ENCODE results near the gene FKBP2. TPM values are rescaled to one million over a fixed set of nuclear protein-coding genes. Genes with fewer than 3 reads are reported as not detected.

The FKBP2 gene
- total and polyA plus RNA-seq, 2 of the 13 experiments (the other 11 are each of a cell fraction or from before 2014, with no cell fraction given): 30.1 to 53.3 TPM

- no peak overlapping the region for H3K4me3 ChIP-seq (replicated peaks in 1 of 3; ENCODE audit: insufficient read depth in 1 of 3, low read depth in 2 of 3, low read length in 3 of 3)
- no peaks in the 10 kb centered on the region for H4K20me1 ChIP-seq (ENCODE audit: insufficient read depth, low read length)
- no TSS peak for BruUV-seq (replicated peaks)
- no peaks in the 10 kb centered on the region for H3K27me3 ChIP-seq (ENCODE audit: control insufficient read depth in 1 of 2, insufficient read depth in 2 of 2, low read length in 2 of 2)
- ChIA-PET CTCF (ENCODE audit: low intra/inter-chr PET ratio, low total read pairs) (no interaction called here), POLR2A (no interaction called here)
- no peaks in the 10 kb centered on the region for H3K9me3 ChIP-seq (ENCODE audit: low read length)
- H3K79me2 ChIP-seq (ENCODE audit: insufficient read depth, low read length): no peaks in the 10 kb centered on the region
- peaks cover 41% of the 10 kb centered on the region for H3K4me1 ChIP-seq (ENCODE audit: insufficient read depth, low read length)
- FAIRE-seq (no peak), DNase-seq (ENCODE audit: low spot score) (no peak), ATAC-seq (no peak)
- peaks cover 0 to 3% of the 10 kb centered on the region in 2 experiments; a peak in 2 of 5 replicates for H3K36me3 ChIP-seq (replicated peaks in 1 of 2; ENCODE audit: control insufficient read depth in 1 of 2, insufficient read depth in 2 of 2, low read length in 2 of 2)
- H3K27ac ChIP-seq (ENCODE audit: extremely low read length, insufficient read depth, low read length): no peak overlapping the region
- WGBS (ENCODE audit: low lambda C conversion rate): 96% methylated on average over 5 of the region's 9 CpGs
- in situ Hi-C loops (cut with HindIII; ENCODE audit: extremely low pct_ligation_motif_present, low pct_unique_long_range_greater_than_20kb) (no loop called here), intact Hi-C loops (cut with micrococcal nuclease; ENCODE audit: unreplicated experiment) (no loop called here)
- TF ChIP-seq HINFP (CRISPR knock-in tag; IDR thresholded peaks at IDR 0.05; ENCODE audit: low read depth) (no peak), GMEB2 (CRISPR knock-in tag; IDR thresholded peaks at IDR 0.05; ENCODE audit: low read depth) (no peak), ZNF629 (CRISPR knock-in tag; conservative IDR thresholded peaks at IDR 0.05) (peak; percentile 50; the same call in 1 of the 2 replicates), ZSCAN21 (CRISPR knock-in tag; IDR thresholded peaks at IDR 0.05; ENCODE audit: borderline replicate concordance) (no peak), MLX (CRISPR knock-in tag; IDR thresholded peaks at IDR 0.05) (no peak)
- H2AFZ ChIP-seq (ENCODE audit: low read length): no peak overlapping the region
- H3K9ac ChIP-seq (ENCODE audit: insufficient read depth, low read depth, low read length): no peak overlapping the region
- H3K4me2 ChIP-seq (ENCODE audit: low read depth, low read length): no peak overlapping the region
These were observed 18.3 kb upstream of the FKBP2 start for GRCh38 chr11:64222651-64223000.

Data from HepG2 (cell line).